ENCODE results near the gene VPS35.

VPS35 gene

DNA sequence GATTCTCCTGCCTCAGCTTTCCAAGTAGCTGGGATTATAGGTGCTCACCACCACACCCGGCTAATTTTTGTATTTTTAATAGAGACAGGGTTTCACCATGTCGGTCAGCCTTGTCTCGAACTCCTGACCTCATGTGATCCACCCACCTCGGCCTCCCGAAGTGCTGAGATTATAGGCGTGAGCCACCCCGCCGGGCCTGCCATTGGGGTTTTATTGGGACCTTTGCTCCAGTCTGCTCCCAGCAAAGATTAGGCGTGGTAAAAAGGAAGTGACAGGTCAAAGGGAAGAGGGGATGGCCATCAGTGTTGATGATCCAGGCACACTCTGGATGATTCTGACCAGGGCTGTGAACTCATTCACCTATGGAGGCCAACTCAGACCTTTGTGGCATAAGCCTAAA, 38.7 kb upstream of the VPS35 start:
- intact Hi-C loops (cut with DNase I; ENCODE audit: low total_unique reads): no loop called here
- H3K9me3 ChIP-seq: peaks cover 0 to 5% (median 0%) of the 10 kb centered on the region in 3 donors
- DNase-seq: no peak
- no peak overlapping the region for H3K4me3 ChIP-seq
- no peak overlapping the region for H3K27ac ChIP-seq
- TF ChIP-seq CTCF (IDR thresholded peaks at IDR 0.05): no peak
- no peaks in the 10 kb centered on the region for H3K4me1 ChIP-seq
- H3K36me3 ChIP-seq: no peaks in the 10 kb centered on the region
- no peaks in the 10 kb centered on the region for H3K27me3 ChIP-seq

DNA sequence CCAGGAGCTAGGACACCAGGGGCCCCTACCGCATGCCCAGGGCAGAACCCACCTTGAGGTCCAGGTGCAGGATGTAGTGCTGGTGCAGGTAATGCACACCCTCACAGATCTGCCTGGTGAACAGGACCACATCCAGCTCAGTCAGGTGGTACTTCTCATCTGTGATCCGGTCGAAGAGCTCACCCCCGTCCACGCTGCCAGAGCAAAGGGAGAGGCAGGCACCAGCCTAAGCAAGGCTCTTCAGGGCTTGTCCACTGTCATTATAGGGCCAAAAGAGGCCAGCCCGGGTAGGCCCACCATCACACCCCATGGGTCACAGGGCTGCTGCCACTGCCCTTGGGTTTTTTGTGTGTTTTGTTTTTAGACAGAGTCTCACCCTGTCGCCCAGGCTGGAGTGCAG, 38.2 kb upstream of the VPS35 start:
- intact Hi-C loops (cut with DNase I; ENCODE audit: low total_unique reads): no loop called here
- no peaks in the 10 kb centered on the region for H3K36me3 ChIP-seq
- TF ChIP-seq CTCF (IDR thresholded peaks at IDR 0.05): no peak

GRCh38 chr16:46721885-46722284, 32.9 kb upstream of the VPS35 start:
- Histone ChIP-seq H3K4me3 (no peak overlapping the region), H3K9me3 (peaks cover 0 to 5% (median 0%) of the 10 kb centered on the region in 3 donors), H3K27ac (no peak overlapping the region), H3K36me3 (no peaks in the 10 kb centered on the region), H3K4me1 (no peaks in the 10 kb centered on the region), H3K27me3 (no peaks in the 10 kb centered on the region)
- DNase-seq: no peak
- intact Hi-C loops (cut with DNase I; ENCODE audit: low total_unique reads): no loop called here
- no peak for TF ChIP-seq CTCF (IDR thresholded peaks at IDR 0.05)

More for the DNA sequence above, 38.2 kb upstream of the VPS35 start:
- Histone ChIP-seq H3K4me3 (no peak overlapping the region), H3K27me3 (no peaks in the 10 kb centered on the region), H3K9me3 (peaks cover 0 to 5% (median 0%) of the 10 kb centered on the region in 3 donors), H3K27ac (no peak overlapping the region), H3K4me1 (no peaks in the 10 kb centered on the region)
- DNase-seq: no peak

- H3K36me3 ChIP-seq: no peaks in the 10 kb centered on the region
- H3K27ac ChIP-seq: no peak overlapping the region
- no peak for TF ChIP-seq CTCF (IDR thresholded peaks at IDR 0.05)
- intact Hi-C loops (cut with DNase I; ENCODE audit: low total_unique reads): no loop called here
- no peak for DNase-seq
- H3K27me3 ChIP-seq: no peaks in the 10 kb centered on the region
- no peak overlapping the region for H3K4me3 ChIP-seq
- H3K4me1 ChIP-seq: no peaks in the 10 kb centered on the region
- H3K9me3 ChIP-seq: peaks cover 0 to 5% (median 0%) of the 10 kb centered on the region in 3 donors
Observed at GRCh38 chr16:46720619-46721018, 31.6 kb upstream of the VPS35 start.

DNA sequence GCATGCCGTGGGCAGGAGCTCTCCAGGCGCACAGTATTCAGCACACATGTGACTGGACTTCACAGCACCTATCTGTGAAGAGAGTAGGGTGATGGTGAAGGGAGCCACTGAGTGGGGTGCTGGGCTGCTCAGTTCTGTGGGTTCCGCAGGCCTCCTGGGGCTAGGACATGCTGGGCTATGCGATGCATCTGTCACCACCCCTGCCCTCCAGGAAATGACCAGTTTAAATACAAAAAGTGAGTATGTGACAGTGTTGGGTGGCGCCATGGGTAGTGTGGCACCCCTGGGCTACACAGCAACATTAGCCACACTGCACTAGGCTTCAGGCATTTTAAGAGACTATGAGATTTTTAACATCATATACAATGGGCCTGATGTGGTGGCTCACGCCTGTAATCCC, 30.6 kb upstream of the VPS35 start:
- intact Hi-C loops (cut with DNase I; ENCODE audit: low total_unique reads): no loop called here
- Histone ChIP-seq H3K9me3 (no peaks in the 10 kb centered on the region), H3K36me3 (no peaks in the 10 kb centered on the region), H3K27ac (no peak overlapping the region), H3K4me3 (no peak overlapping the region), H3K4me1 (no peaks in the 10 kb centered on the region), H3K27me3 (no peaks in the 10 kb centered on the region)
- TF ChIP-seq CTCF (IDR thresholded peaks at IDR 0.05): no peak
- DNase-seq: no peak

GRCh38 chr16:46718214-46718613, 29.2 kb upstream of the VPS35 start:
- no peaks in the 10 kb centered on the region for H3K36me3 ChIP-seq
- intact Hi-C loops (cut with DNase I; ENCODE audit: low total_unique reads): no loop called here
- no peak for DNase-seq
- TF ChIP-seq CTCF (IDR thresholded peaks at IDR 0.05): no peak
- no peak overlapping the region for H3K4me3 ChIP-seq
- no peaks in the 10 kb centered on the region for H3K9me3 ChIP-seq
- H3K27me3 ChIP-seq: no peaks in the 10 kb centered on the region
- no peaks in the 10 kb centered on the region for H3K4me1 ChIP-seq
- no peak overlapping the region for H3K27ac ChIP-seq

All from tibial artery (tissue), 4 donors.